ENCODE data around the gene MCC.

DNA sequence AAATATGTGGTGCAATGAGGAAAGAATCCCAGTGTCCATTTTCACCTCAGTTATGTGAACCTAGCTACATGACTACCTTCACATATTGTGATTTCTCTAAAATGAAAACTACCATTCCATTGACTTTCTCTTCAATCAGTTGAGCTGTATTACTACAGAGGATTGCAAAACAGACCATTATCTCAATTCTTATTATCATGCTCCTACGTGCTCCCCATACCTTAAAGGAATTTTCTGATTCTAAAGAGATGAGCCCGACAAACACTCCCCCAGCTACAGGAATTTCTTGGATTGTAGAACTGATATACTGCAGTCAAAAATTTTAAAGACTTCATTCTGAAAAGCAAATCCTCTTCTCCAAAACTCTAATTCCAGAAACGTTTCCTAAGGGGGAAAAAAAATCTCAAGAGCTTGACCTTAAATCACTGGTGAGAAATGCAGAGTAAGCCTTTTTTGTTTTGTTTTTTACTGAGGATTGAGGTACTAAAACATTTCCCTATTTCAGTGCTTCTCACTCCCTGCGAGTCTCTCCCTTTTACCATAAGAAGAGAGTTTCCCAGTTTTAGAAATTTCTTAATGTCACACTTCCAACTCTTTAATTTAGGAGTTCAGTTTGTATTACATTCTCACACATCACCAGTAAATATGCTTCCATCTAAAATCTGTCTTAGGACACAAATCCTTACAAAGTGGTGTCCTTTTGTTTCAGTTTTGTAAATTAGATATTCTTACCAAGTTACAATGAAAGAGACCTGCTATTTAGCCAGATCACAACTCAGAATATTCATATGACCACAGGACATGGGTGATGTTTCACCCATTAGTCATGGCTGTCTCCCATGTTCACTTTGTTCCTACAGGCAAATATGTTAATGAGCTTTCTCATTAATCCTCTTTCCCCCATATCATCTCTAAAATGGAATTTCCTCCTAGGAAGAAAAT is 257.3 kb downstream of the MCC start:
- TF ChIP-seq MAFK (IDR thresholded peaks at IDR 0.05; ENCODE audit: low read depth, low read length) = peak; percentile 82
- TF ChIP-seq, protein P1, sequence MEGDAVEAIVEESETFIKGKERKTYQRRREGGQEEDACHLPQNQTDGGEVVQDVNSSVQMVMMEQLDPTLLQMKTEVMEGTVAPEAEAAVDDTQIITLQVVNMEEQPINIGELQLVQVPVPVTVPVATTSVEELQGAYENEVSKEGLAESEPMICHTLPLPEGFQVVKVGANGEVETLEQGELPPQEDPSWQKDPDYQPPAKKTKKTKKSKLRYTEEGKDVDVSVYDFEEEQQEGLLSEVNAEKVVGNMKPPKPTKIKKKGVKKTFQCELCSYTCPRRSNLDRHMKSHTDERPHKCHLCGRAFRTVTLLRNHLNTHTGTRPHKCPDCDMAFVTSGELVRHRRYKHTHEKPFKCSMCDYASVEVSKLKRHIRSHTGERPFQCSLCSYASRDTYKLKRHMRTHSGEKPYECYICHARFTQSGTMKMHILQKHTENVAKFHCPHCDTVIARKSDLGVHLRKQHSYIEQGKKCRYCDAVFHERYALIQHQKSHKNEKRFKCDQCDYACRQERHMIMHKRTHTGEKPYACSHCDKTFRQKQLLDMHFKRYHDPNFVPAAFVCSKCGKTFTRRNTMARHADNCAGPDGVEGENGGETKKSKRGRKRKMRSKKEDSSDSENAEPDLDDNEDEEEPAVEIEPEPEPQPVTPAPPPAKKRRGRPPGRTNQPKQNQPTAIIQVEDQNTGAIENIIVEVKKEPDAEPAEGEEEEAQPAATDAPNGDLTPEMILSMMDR (conservative IDR thresholded peaks at IDR 0.05; ENCODE audit: low read depth, low read length) = no peak
- TF ChIP-seq RCOR1 (IDR thresholded peaks at IDR 0.05; ENCODE audit: insufficient replicate concordance, low read length) = no peak
- TF ChIP-seq RAD21 (IDR thresholded peaks at IDR 0.05; ENCODE audit: low read length) = no peak
- TF ChIP-seq MAZ (IDR thresholded peaks at IDR 0.05; ENCODE audit: borderline replicate concordance, low read depth, low read length) = no peak
- TF ChIP-seq CHD1 (IDR thresholded peaks at IDR 0.05; ENCODE audit: low read depth, low read length) = no peak
- no peak for TF ChIP-seq MXI1 (IDR thresholded peaks at IDR 0.05; ENCODE audit: borderline replicate concordance, low read depth, low read length)
- no peak for TF ChIP-seq CEBPB (IDR thresholded peaks at IDR 0.05; ENCODE audit: low read depth, low read length)
- TF ChIP-seq, protein P2, sequence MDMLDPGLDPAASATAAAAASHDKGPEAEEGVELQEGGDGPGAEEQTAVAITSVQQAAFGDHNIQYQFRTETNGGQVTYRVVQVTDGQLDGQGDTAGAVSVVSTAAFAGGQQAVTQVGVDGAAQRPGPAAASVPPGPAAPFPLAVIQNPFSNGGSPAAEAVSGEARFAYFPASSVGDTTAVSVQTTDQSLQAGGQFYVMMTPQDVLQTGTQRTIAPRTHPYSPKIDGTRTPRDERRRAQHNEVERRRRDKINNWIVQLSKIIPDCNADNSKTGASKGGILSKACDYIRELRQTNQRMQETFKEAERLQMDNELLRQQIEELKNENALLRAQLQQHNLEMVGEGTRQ (IDR thresholded peaks at IDR 0.05; ENCODE audit: low read depth, low read length) = no peak
- TF ChIP-seq POLR2A (IDR thresholded peaks at IDR 0.05; ENCODE audit: low read depth, low read length) = no peak
